ENCODE measurements around the gene DHX35. TPM values are rescaled to one million over a fixed set of nuclear protein-coding genes. Genes with fewer than 3 reads are reported as not detected.

DHX35 gene
- total and polyA plus RNA-seq, 4 donors, result 4.8 to 15.5 (median 11.3) TPM

DNA sequence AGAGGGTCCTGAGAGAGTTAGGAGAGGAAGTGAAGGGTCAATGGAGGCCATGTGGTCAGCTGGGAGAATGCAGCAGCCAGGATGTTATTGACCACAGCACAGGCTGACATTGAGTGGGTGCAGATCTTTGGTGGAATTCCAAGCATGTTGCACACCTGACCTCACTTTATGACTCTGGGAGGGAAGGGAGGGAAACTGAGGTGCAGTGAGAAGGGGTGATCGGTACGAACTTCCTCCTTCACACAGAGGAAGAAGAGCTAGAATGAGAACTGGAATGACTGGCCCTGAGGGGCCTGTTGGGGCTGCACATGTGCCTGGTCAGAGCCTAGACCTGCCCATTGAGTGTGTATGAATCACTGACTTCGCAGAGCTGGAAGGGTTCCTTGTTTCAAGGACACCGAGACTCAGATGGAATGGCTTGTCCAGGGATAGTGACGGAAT is 26.2 kb upstream of the DHX35 start:
- WGBS, 2 donors, result 95 to 96% methylated on average over 5 of the region's 5 CpGs
- no peak overlapping the region for H3K27ac ChIP-seq (ENCODE audit: low read depth in 1 of 2, low read length in 2 of 2)
- no peaks in the 10 kb centered on the region for H3K4me1 ChIP-seq (ENCODE audit: control insufficient read depth in 1 of 2, insufficient read depth in 2 of 2, low read length in 2 of 2)
- ATAC-seq (ENCODE audit: low FRiP score) (no peak), DNase-seq (no peak)
- intact Hi-C loops (cut with DNase I), result no loop called here
- no peaks in the 10 kb centered on the region for H3K27me3 ChIP-seq (ENCODE audit: control insufficient read depth in 1 of 2, insufficient read depth in 2 of 2, low read length in 1 of 2)
- no peaks in the 10 kb centered on the region for H3K9me3 ChIP-seq (ENCODE audit: control insufficient read depth, low read length)
- no peak overlapping the region for H3K4me3 ChIP-seq (ENCODE audit: low read length in 2 of 2)
- H3K36me3 ChIP-seq (ENCODE audit: control insufficient read depth in 1 of 2, insufficient read depth in 2 of 2, low read length in 1 of 2), result no peaks in the 10 kb centered on the region

DNA sequence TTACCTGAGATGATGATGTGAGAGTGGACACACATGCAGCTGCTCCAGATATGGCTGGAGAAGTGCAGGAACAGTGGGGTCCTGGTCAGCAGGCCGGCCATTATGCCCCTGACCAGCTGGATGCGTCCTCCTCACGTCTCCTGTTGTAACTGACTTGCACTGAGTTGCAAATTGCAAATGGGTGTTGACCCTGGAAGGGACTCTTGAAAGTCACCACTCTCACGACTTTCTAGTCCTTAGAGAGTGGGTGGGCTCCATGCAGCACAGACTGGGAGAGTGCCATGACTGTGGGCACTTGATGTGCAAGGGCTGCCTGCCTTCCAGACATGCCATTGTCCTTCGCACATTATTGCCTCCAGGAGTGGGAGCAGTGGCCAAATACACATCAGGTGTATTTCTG is 25.1 kb upstream of the DHX35 start:
- Histone ChIP-seq H3K9me3 (ENCODE audit: control insufficient read depth, low read length) (no peaks in the 10 kb centered on the region), H3K36me3 (ENCODE audit: control insufficient read depth in 1 of 2, insufficient read depth in 2 of 2, low read length in 1 of 2) (no peaks in the 10 kb centered on the region), H3K27ac (ENCODE audit: low read depth in 1 of 2, low read length in 2 of 2) (no peak overlapping the region), H3K4me1 (ENCODE audit: control insufficient read depth in 1 of 2, insufficient read depth in 2 of 2, low read length in 2 of 2) (no peaks in the 10 kb centered on the region), H3K4me3 (ENCODE audit: low read length in 2 of 2) (no peak overlapping the region), H3K27me3 (ENCODE audit: control insufficient read depth in 1 of 2, insufficient read depth in 2 of 2, low read length in 1 of 2) (no peaks in the 10 kb centered on the region)
- DNase-seq, result no peak
- intact Hi-C loops (cut with DNase I), result no loop called here
- ATAC-seq (ENCODE audit: low FRiP score), result no peak
- 88 to 93% methylated on average over 5 of the region's 5 CpGs for WGBS, 2 donors

DNA sequence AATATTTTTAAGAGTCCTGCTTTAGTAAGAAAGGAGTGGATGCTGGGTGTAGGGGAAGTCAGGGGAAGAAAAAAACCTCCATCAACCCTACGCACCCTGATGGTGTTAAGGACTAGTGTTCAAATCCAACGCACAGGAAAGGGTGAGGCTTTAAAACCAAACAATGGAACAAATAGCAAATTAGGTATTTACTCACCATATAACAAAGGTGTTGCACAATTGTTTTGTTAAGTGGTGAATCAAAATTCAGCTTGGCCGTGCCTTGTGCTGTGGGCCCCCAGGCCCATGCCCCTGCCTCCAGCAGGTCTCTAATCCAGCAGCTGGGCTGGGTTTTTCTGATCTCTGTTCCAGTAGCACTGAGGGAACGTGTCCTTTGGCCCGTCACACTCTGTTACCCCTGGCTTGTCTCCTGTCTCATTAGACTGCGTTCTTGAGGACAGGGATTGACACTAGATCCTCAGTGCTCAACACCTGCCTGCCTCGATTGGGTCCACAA is 24.1 kb upstream of the DHX35 start:
- no peaks in the 10 kb centered on the region for H3K4me1 ChIP-seq (ENCODE audit: control insufficient read depth in 1 of 2, insufficient read depth in 2 of 2, low read length in 2 of 2)
- ATAC-seq (ENCODE audit: low FRiP score), result no peak

DNA sequence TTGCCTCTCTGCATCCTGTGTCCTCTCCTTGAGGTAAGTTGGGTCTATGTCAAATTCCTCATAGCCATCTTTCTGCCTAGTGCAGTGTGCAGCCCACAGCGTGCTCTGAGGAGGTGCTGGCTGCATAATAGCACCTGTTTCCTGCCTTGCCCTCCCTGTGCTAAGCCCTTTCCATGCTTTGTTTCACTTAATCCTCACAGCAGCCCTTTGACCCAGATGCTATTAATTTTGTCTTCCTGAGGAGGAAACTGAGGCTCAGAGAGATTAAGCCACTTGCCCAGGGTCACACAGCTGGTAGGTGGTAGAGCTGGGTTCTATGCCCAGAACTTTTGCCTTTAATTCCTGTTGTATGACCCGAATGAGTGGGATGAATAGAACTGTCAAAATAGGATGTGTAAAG is 22.5 kb upstream of the DHX35 start:
- Histone ChIP-seq H3K27me3 (ENCODE audit: control insufficient read depth in 1 of 2, insufficient read depth in 2 of 2, low read length in 1 of 2) (no peaks in the 10 kb centered on the region), H3K27ac (ENCODE audit: low read depth in 1 of 2, low read length in 2 of 2) (no peak overlapping the region), H3K36me3 (ENCODE audit: control insufficient read depth in 1 of 2, insufficient read depth in 2 of 2, low read length in 1 of 2) (no peaks in the 10 kb centered on the region), H3K9me3 (ENCODE audit: control insufficient read depth, low read length) (no peaks in the 10 kb centered on the region), H3K4me1 (ENCODE audit: control insufficient read depth in 1 of 2, insufficient read depth in 2 of 2, low read length in 2 of 2) (no peaks in the 10 kb centered on the region), H3K4me3 (ENCODE audit: low read length in 2 of 2) (no peak overlapping the region)
- ATAC-seq (ENCODE audit: low FRiP score) (no peak), DNase-seq (no peak)
- intact Hi-C loops (cut with DNase I), result no loop called here
- 96 to 97% methylated on average over 2 of the region's 2 CpGs for WGBS, 2 donors

More for the DNA sequence above, 24.1 kb upstream of the DHX35 start:
- H3K9me3 ChIP-seq (ENCODE audit: control insufficient read depth, low read length), result no peaks in the 10 kb centered on the region
- no peak overlapping the region for H3K27ac ChIP-seq (ENCODE audit: low read depth in 1 of 2, low read length in 2 of 2)
- WGBS, 2 donors, result 95% methylated on average over 7 of the region's 7 CpGs
- no peaks in the 10 kb centered on the region for H3K36me3 ChIP-seq (ENCODE audit: control insufficient read depth in 1 of 2, insufficient read depth in 2 of 2, low read length in 1 of 2)
- H3K4me3 ChIP-seq (ENCODE audit: low read length in 2 of 2), result no peak overlapping the region
- no peak for DNase-seq
- no peaks in the 10 kb centered on the region for H3K27me3 ChIP-seq (ENCODE audit: control insufficient read depth in 1 of 2, insufficient read depth in 2 of 2, low read length in 1 of 2)
- intact Hi-C loops (cut with DNase I), result no loop called here

DNA sequence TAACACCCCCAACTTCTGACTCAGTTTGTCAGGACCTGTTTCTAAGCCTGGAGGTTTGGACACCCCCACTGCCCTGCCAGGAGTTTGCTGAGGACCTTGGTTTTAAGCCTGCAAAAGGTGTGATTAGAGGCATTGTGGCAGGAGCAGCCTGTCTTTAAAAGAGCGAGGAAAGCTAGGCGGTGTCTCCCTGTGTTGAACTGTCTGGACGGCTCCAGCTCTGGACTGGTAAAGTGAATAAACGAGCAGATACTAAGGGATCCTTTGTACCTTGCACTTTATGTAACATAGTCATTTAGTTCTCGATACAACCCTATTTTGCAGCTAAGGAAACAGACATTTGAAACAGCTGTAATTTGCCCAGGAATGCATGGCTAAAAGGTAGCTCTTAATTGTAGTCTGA is 21.5 kb upstream of the DHX35 start:
- no peak overlapping the region for H3K4me3 ChIP-seq (ENCODE audit: low read length in 2 of 2)
- intact Hi-C loops (cut with DNase I), result no loop called here
- H3K9me3 ChIP-seq (ENCODE audit: control insufficient read depth, low read length), result no peaks in the 10 kb centered on the region
- no peaks in the 10 kb centered on the region for H3K4me1 ChIP-seq (ENCODE audit: control insufficient read depth in 1 of 2, insufficient read depth in 2 of 2, low read length in 2 of 2)
- WGBS, 2 donors, result 96 to 97% methylated on average over 5 of the region's 5 CpGs
- H3K27me3 ChIP-seq (ENCODE audit: control insufficient read depth in 1 of 2, insufficient read depth in 2 of 2, low read length in 1 of 2), result no peaks in the 10 kb centered on the region
- ATAC-seq (ENCODE audit: low FRiP score) (no peak), DNase-seq (no peak)
- no peaks in the 10 kb centered on the region for H3K36me3 ChIP-seq (ENCODE audit: control insufficient read depth in 1 of 2, insufficient read depth in 2 of 2, low read length in 1 of 2)
- H3K27ac ChIP-seq (ENCODE audit: low read depth in 1 of 2, low read length in 2 of 2), result no peak overlapping the region

DNA sequence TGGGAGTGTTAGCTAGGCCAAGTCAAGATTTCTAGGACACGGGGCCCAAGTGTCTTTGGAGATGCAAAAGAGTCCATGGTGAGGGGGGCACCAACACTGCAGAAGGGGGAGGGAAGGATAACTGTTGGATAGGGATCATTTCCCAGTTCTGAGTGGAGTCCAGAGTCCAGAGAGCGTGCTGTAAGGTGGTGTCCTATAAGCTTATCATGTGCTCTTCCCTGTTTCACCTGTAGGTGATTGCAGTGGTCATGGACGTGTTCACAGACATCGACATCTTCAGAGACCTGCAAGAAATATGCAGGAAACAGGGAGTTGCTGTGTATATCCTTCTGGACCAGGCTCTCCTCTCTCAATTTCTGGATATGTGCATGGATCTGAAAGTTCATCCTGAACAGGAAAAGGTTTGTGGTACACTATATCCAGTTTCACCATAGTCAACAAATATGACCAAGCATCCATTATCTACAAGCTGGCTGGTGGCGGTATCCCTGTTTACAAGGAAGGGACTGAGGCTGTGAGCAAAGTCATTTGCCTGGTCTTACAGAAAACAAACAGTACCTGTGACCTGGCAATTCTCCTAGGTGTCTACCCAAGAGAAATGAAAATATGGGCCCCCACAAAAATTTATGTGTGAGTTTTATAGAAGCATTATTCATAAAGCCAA is 20.3 kb upstream of the DHX35 start:
- Histone ChIP-seq H3K27me3 (ENCODE audit: control insufficient read depth in 1 of 2, insufficient read depth in 2 of 2, low read length in 1 of 2) (no peaks in the 10 kb centered on the region), H3K4me1 (ENCODE audit: control insufficient read depth in 1 of 2, insufficient read depth in 2 of 2, low read length in 2 of 2) (no peaks in the 10 kb centered on the region), H3K9me3 (ENCODE audit: control insufficient read depth, low read length) (no peaks in the 10 kb centered on the region), H3K4me3 (ENCODE audit: low read length in 2 of 2) (no peak overlapping the region), H3K36me3 (ENCODE audit: control insufficient read depth in 1 of 2, insufficient read depth in 2 of 2, low read length in 1 of 2) (no peaks in the 10 kb centered on the region), H3K27ac (ENCODE audit: low read depth in 1 of 2, low read length in 2 of 2) (no peak overlapping the region)
- ATAC-seq (ENCODE audit: low FRiP score), result no peak
- WGBS, 2 donors, result 94 to 97% methylated on average over 5 of the region's 5 CpGs
- DNase-seq, result no peak
- intact Hi-C loops (cut with DNase I), result no loop called here

DNA sequence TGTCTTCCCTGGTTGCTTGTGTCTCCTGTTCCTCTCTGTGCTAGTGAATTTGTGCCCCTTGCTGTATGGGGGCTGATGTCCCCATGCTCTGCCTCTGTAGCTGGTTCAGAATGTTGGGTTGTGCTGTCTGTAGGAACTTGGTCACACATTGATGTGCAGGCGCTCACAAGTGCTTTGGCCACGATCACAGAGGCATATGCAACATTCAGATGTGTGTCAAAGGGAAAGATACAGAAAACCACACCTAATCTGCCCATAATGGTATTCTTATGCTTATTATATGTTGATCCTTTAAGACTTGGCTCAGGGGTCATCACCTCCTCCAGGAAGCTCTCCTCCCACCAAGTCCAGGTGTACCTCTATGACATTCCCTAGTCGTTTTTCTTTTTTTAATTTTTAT is 17.1 kb upstream of the DHX35 start:
- Histone ChIP-seq H3K9me3 (ENCODE audit: control insufficient read depth, low read length) (no peaks in the 10 kb centered on the region), H3K4me3 (ENCODE audit: low read length in 2 of 2) (no peak overlapping the region), H3K27ac (ENCODE audit: low read depth in 1 of 2, low read length in 2 of 2) (no peak overlapping the region), H3K36me3 (ENCODE audit: control insufficient read depth in 1 of 2, insufficient read depth in 2 of 2, low read length in 1 of 2) (no peaks in the 10 kb centered on the region), H3K4me1 (ENCODE audit: control insufficient read depth in 1 of 2, insufficient read depth in 2 of 2, low read length in 2 of 2) (no peaks in the 10 kb centered on the region), H3K27me3 (ENCODE audit: control insufficient read depth in 1 of 2, insufficient read depth in 2 of 2, low read length in 1 of 2) (no peaks in the 10 kb centered on the region)
- WGBS, 2 donors, result 79 to 94% methylated on average over 3 of the region's 3 CpGs
- ATAC-seq (ENCODE audit: low FRiP score) (no peak), DNase-seq (no peak)
- intact Hi-C loops (cut with DNase I), result no loop called here

DNA sequence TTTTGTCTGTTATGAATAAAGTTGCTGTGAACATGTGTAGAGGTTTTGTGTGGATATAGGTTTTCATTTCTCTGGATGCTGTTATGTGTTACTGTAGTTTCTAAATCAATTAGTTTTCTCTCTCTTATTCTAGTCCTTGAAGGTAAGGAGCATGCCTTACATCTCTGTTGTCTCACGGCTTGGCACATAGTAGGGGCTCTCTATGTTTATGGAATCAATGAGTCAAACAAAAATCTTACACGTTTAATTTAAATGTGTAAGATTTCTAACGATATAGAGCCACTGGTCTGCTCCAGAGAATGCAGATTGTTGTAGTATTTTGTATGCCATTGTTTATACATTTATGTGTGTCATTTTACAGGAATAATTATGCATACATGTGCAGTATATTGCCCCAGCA is 15.3 kb upstream of the DHX35 start:
- DNase-seq (no peak), ATAC-seq (ENCODE audit: low FRiP score) (no peak)
- intact Hi-C loops (cut with DNase I), result no loop called here
- Histone ChIP-seq H3K27me3 (ENCODE audit: control insufficient read depth in 1 of 2, insufficient read depth in 2 of 2, low read length in 1 of 2) (no peaks in the 10 kb centered on the region), H3K27ac (ENCODE audit: low read depth in 1 of 2, low read length in 2 of 2) (no peak overlapping the region), H3K4me3 (ENCODE audit: low read length in 2 of 2) (no peak overlapping the region), H3K4me1 (ENCODE audit: control insufficient read depth in 1 of 2, insufficient read depth in 2 of 2, low read length in 2 of 2) (no peaks in the 10 kb centered on the region), H3K36me3 (ENCODE audit: control insufficient read depth in 1 of 2, insufficient read depth in 2 of 2, low read length in 1 of 2) (no peaks in the 10 kb centered on the region), H3K9me3 (ENCODE audit: control insufficient read depth, low read length) (no peaks in the 10 kb centered on the region)
- 93 to 94% methylated on average over 3 of the region's 3 CpGs for WGBS, 2 donors

DNA sequence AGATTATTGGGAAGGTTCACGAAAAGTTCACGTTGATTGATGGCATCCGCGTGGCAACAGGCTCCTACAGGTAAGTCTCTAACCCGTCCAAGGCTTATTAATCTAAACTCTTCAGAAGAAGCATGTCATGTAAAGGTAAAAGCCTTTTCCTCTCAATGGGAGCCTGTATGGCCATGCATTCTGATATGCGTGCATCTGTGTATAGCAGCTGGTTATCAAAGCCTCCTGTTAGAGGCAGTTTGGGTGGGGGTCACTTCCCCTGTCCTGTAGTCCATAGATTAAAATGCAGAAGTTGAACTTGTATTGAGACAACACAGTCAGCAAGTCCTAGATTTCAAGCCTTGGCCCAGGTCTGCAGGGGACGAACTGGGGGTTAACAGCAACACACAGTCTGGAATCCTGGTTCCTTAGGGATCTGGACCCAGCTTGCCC is 14.2 kb upstream of the DHX35 start:
- H3K4me1 ChIP-seq (ENCODE audit: control insufficient read depth in 1 of 2, insufficient read depth in 2 of 2, low read length in 2 of 2), result no peaks in the 10 kb centered on the region
- no peaks in the 10 kb centered on the region for H3K27me3 ChIP-seq (ENCODE audit: control insufficient read depth in 1 of 2, insufficient read depth in 2 of 2, low read length in 1 of 2)
- intact Hi-C loops (cut with DNase I), result no loop called here
- no peak overlapping the region for H3K4me3 ChIP-seq (ENCODE audit: low read length in 2 of 2)
- WGBS, 2 donors, result 91 to 95% methylated on average over 7 of the region's 7 CpGs
- no peak for ATAC-seq (ENCODE audit: low FRiP score)
- H3K27ac ChIP-seq (ENCODE audit: low read depth in 1 of 2, low read length in 2 of 2), result no peak overlapping the region
- no peaks in the 10 kb centered on the region for H3K36me3 ChIP-seq (ENCODE audit: control insufficient read depth in 1 of 2, insufficient read depth in 2 of 2, low read length in 1 of 2)
- DNase-seq, result no peak
- no peaks in the 10 kb centered on the region for H3K9me3 ChIP-seq (ENCODE audit: control insufficient read depth, low read length)

Measured in aorta (tissue), 5 donors.